ENCODE data around the gene FSIP2. TPM values are rescaled to one million over a fixed set of nuclear protein-coding genes. Genes with fewer than 3 reads are reported as not detected.
A peak's percentile ranks its signal among the peaks of the same experiment; 100 is the strongest.

The FSIP2 gene, protein sequence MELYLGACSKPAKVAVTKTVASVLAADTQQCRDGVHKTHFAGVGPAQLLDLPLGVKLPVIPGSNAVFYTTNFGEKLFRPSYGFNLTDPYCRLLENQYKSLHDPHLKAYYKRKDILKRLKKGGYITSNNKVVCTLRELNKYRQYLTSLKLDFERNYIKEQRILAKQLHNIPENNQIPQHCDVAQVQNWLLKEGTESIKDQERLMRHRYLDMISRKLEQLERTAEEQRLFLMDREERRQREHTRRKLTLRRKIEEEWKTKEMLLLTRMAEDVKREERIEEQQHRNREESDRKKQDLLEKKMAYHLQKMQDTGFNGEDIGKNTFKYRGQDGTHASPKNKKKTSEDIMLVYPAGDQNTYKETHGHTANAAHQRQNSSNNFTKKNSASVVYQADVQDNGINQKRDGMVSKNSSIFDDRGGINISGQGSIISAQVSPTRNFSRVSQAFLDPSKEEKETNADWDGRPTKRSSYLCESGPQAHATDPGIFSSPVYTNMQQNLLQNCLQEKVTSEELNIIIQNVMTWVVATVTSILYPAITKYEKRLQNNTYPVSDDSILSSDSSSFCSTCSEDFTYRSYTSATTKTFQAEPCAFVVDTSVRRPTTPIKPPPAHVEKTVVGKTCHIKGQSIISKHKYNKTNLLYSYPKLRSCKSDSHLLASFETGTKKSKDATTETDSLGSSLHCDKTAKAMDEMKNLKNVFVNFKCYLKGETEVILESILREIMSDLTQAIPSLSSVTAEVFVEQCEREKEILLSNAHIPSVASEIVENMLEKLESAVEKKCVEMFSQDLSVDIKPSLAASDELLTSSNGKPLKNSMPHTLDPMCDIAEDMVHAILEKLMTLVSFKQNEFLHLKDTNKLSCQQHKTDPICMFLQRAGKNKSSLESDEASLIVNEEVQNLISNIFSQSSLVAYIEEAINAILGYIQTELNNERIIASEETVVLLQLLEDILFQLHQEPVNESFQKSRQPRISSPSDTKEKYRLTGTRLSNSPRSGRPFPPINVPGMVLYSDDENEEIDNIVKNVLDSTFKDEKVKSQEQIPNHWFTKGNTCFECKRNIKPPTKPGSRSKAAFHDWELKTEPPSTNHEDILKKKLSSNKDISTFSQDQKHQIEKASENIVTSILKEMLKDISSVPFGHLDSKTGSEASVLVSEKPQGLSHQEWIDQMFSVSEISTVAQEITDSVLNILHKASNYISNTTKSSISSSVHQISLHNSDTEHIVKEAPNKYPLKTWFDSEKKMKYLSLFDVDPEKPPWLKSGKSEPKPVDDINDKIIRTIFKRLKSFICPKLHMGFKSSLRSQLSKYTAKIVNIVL (N-terminal part only)
- total RNA-seq, result under 1 TPM; 0.14 to 0.19 TPM

DNA sequence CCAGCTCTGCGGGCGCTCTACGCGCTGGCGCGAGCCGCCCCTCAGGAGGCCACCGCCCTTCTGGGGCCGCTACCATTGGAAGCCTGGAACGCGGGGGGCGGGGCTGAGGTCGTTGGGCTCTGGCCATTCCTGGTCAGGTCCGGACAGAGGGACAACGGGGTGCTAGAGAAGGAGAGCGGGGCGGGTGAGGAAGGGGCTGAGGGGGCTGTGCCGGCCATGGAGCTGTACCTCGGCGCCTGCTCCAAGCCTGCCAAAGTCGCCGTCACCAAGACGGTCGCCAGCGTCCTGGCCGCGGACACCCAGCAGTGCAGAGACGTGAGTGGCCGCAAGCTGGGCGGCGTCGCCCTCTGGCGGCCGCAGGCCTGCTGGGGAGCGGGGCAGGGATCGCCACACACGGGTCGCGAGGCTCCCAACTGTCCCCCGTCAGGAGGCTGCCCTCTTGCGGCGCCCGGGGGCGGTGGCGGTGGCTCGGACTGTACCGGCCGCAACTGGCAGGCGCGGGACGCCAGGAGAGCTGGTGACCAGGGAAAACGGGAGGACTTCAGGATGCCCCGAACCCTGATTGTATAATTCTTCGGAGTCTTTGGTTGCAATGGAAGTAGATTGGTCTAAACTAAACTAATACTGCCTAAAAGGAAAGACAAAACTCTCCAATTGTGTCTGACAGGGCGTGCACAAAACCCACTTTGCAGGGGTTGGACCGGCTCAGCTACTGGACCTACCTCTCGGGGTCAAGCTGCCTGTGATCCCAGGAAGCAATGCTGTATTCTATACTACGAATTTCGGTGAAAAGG lies at the start of gene FSIP2:
Gene FSIP2 (plus strand): TSS at position 126 of the 794 bp plus-strand sequence. CDS start 91 bp downstream, at position 217.
- DNase-seq, result peak; percentile 59 to 66
- H3K36me3 Mint-ChIP-seq (ENCODE audit: insufficient read depth in 2 of 2), result peaks cover 0 to 3% of the 10 kb centered on the region in 2 donors
- peak; percentile 90 to 97 for ATAC-seq (replicated peaks in 1 of 2)
- H3K27me3 Mint-ChIP-seq (ENCODE audit: low read depth), result peaks cover 17% of the 10 kb centered on the region
- no peaks in the 10 kb centered on the region for H3K4me1 Mint-ChIP-seq (ENCODE audit: low read depth)
- H3K4me3 Mint-ChIP-seq, result peak within 1 kb of the TSS in 1 of 2 donors; percentile 29
- H3K9me3 Mint-ChIP-seq, result peaks cover 3 to 10% of the 10 kb centered on the region in 2 donors
- H3K27ac Mint-ChIP-seq, result no peak within 1 kb of the TSS

DNA sequence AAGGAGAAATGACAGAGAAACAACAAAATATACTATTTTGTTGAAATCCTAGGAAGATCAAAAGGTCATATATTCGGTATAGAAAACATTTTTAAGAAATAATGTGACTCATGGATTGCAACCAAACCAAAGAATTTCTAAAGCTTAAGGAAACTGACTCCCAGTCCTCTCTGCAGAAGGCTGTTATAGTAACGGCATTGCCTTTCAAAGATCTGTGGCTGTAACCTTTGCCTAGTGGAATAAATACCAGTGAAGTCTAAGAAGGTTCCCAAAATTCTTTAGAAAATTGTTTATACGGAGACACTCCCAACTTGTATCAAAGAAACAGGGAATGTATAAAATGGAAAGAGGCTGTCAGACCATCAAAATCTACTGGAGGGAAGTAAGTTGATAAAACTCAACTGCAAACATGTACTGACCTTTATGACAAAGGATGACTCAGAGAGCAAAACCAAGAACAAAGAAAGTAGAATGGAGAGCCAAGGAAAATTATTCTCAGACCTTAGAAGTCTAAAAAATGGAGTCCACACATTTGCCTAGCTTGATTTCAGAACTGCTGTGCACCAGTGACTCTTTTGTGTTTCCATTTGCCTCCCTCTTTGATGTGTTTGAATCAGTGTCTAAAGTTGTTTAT lies 48.6 kb upstream of the FSIP2 start:
- Mint-ChIP-seq H3K9me3 (peaks cover 2 to 3% of the 10 kb centered on the region in 2 donors), H3K27me3 (ENCODE audit: low read depth) (no peaks in the 10 kb centered on the region), H3K4me1 (ENCODE audit: low read depth) (no peaks in the 10 kb centered on the region), H3K36me3 (ENCODE audit: insufficient read depth in 2 of 2) (no peaks in the 10 kb centered on the region), H3K4me3 (no peak overlapping the region), H3K27ac (no peak overlapping the region)
- DNase-seq (no peak), ATAC-seq (replicated peaks in 1 of 2) (no peak)

DNA sequence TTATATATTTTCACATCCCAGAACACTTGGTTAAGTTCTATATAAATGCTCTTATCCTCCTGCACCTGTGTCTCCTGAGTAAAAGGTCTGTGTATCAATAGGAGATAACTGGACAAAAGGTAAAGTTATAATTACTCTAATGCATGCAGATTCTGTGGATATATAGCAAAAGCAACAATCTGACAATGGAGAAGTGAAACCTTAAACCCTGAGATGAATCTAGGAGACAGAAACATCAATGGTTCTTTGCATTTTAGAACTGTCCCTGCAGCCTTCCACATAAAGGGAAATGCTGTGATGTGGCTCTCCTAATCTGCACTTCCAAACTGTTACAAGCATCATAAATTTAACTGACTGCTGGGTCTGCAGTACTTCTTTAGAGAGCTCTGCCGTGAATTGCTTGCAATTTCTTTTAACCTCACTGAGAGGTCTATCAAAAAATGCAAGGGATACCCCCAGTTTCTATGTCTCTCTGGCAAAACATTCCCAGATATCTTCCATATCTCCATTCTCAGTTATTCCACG lies 42.8 kb upstream of the FSIP2 start:
- ATAC-seq (replicated peaks in 1 of 2) (no peak), DNase-seq (no peak)
- Mint-ChIP-seq H3K36me3 (ENCODE audit: insufficient read depth in 2 of 2) (no peaks in the 10 kb centered on the region), H3K27me3 (ENCODE audit: low read depth) (no peaks in the 10 kb centered on the region), H3K27ac (no peak overlapping the region), H3K4me3 (no peak overlapping the region), H3K9me3 (peaks cover 0 to 2% of the 10 kb centered on the region in 2 donors), H3K4me1 (ENCODE audit: low read depth) (no peaks in the 10 kb centered on the region)

DNA sequence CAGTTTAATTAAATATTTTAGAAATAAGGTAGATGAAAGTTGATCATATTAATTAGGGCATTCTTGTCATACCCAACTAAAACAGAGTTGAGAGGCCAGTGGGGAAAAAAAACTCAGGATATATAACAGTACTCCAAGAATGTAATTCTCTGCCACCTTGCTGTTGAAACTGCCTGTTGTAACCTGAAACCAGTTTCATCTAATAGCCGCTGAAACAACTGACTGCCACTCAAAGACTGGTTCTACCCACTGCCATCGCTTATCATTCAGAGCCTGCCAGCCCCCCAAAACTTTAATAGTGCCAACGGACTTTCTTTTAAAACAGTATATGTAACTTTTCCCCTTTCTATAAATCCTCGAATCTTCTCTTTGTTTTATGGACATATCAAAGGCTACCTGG lies 37.7 kb upstream of the FSIP2 start:
- DNase-seq (no peak), ATAC-seq (replicated peaks in 1 of 2) (no peak)
- Mint-ChIP-seq H3K4me3 (no peak overlapping the region), H3K36me3 (ENCODE audit: insufficient read depth in 2 of 2) (no peaks in the 10 kb centered on the region), H3K4me1 (ENCODE audit: low read depth) (no peaks in the 10 kb centered on the region), H3K27ac (no peak overlapping the region), H3K9me3 (no peaks in the 10 kb centered on the region), H3K27me3 (ENCODE audit: low read depth) (no peaks in the 10 kb centered on the region)

DNA sequence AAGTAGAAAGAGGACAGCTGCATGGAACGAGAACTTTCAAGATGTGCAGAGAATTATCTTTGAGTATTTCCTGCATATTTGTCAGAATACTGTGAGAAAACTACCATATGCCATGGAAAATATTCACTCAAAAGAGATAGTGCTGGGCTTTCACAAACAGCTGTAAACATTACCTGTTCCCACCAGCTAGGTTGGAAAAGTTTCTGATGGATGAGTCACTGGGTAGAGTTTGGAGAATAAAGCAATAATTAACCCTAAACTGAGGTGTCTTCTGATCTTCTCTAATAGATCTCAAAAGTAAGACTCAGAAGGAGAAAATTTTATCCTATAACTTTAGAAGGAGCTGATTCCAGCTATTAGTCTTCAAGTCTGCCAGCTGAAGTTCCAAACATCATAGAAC lies 3.9 kb upstream of the FSIP2 start:
- Mint-ChIP-seq H3K4me1 (ENCODE audit: low read depth) (no peaks in the 10 kb centered on the region), H3K9me3 (peaks cover 3 to 10% of the 10 kb centered on the region in 2 donors)
- ATAC-seq (replicated peaks in 1 of 2), result no peak

DNA sequence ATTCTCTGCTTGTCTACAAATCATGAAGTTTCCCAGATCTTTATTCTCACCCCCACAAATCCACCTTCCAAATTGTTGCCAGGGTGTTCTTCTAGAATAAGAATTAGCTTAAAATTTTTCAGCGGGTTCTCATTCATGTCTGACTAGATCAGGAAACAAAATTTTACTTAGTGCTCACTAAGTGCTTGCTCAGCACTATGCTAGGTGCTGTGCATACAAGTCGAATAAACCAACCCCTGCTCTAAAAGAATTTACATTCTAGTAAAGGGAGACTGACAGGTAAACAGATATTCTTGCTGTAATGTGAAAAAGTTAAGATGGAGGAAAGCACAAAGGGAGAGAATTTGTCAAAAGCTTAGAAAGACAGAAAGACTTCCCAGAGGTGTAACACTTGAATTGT lies 2.4 kb upstream of the FSIP2 start:
- ATAC-seq (replicated peaks in 1 of 2) (no peak), DNase-seq (no peak)
- Mint-ChIP-seq H3K4me3 (no peak overlapping the region), H3K36me3 (ENCODE audit: insufficient read depth in 2 of 2) (peaks cover 0 to 3% of the 10 kb centered on the region in 2 donors), H3K27me3 (ENCODE audit: low read depth) (peaks cover 17% of the 10 kb centered on the region), H3K27ac (no peak overlapping the region), H3K9me3 (peaks cover 3 to 10% of the 10 kb centered on the region in 2 donors), H3K4me1 (ENCODE audit: low read depth) (no peaks in the 10 kb centered on the region)

More for the DNA sequence above, 3.9 kb upstream of the FSIP2 start:
- no peak for DNase-seq
- Mint-ChIP-seq H3K36me3 (ENCODE audit: insufficient read depth in 2 of 2) (peaks cover 0 to 3% of the 10 kb centered on the region in 2 donors), H3K27me3 (ENCODE audit: low read depth) (peaks cover 17% of the 10 kb centered on the region), H3K4me3 (no peak overlapping the region), H3K27ac (no peak overlapping the region)

DNA sequence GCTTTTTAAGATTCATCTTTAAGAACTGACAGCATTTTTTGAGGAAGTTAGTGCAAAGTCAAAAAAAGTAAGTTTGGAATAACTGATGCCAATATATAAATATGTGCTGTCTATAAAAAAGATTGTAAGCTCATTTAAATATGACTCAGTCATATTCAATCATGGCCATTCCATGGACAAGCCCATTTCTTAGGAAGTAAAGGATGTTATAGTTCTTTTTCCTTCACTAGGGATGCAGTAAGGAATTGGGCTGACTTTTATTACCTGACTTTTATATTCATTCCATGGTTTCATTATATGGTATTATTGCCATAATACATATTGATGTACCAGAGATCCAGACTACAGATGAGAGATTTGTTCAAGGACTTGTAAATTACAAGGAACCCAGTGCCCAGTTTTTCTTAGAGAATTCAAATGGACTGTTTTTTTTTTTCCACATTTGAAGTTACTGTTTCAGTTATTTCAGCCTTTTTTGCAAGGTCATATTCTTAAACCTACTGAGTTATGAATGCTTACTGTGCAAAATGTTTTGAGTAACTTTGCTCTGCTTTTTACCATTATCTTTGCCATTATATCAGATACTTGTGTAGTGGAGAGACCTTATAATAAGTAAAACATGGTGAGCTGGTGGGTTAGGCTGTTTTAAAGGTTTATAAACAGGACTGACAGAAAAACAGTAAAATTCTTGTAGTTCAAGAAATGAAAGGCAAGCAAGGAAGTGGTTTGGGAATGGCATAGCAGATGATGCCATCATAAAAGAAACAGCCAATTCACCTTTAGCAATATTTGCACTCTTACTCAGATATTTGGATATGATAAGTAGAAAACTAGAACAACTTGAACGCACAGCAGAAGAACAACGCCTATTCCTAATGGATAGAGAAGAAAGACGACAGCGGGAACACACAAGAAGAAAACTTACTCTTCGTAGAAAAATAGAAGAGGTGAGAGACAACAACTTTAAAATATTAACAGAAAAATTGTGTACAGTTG lies 7.6 kb downstream of the FSIP2 start:
- H3K4me1 Mint-ChIP-seq (ENCODE audit: low read depth), result no peaks in the 10 kb centered on the region
- ATAC-seq (replicated peaks in 1 of 2), result no peak
- H3K4me3 Mint-ChIP-seq, result no peak overlapping the region
- H3K27ac Mint-ChIP-seq, result no peak overlapping the region
- H3K27me3 Mint-ChIP-seq (ENCODE audit: low read depth), result no peaks in the 10 kb centered on the region
- H3K9me3 Mint-ChIP-seq, result peaks cover 4% of the 10 kb centered on the region in 2 donors
- no peaks in the 10 kb centered on the region for H3K36me3 Mint-ChIP-seq (ENCODE audit: insufficient read depth in 2 of 2)
- no peak for DNase-seq

DNA sequence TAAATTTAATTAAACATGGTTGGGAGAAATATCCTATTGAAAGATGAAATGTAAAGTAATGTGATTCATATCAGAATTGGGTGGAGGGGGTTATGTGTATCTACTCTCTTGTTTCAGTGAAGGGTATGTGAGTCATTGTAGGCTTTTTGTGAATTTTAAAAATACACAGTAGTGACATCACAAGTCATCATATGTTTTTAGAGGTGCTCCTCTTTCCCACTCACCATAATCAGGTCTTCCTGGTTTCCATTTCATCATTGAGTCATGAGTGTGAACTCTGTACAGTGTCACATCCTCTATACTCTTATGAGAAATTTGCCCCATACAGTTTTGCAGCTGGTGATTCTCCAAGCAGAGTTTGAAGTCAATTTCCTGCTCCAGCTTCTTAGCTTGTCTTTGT lies 18.8 kb downstream of the FSIP2 start:
- peak; percentile 49 to 51 for ATAC-seq (replicated peaks in 1 of 2)
- Mint-ChIP-seq H3K27ac (no peak overlapping the region), H3K4me3 (no peak overlapping the region)

DNA sequence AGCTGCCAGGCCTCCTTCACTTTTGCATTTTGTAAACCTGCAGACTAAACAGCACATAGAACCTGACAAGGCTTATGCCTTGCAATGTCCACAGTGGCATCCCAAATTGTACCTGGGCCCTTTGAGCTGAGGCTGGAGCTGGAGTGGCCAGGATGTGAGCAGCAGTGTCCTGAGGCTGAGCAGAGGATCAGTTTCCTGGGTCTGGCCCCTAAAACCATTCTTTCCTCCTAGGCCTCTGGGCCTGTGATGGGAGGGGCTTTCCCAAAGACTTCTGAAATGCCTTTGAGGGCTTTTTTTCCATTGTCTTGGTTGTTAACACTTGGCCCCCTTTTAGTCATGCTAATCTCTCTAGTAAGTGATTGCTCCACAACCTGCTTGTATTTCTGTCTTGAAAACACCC lies 32.8 kb downstream of the FSIP2 start:
- no peaks in the 10 kb centered on the region for H3K27me3 Mint-ChIP-seq (ENCODE audit: low read depth)
- ATAC-seq (replicated peaks in 1 of 2), result no peak
- no peak for DNase-seq
- peaks cover 0 to 18% of the 10 kb centered on the region in 2 donors for H3K36me3 Mint-ChIP-seq (ENCODE audit: insufficient read depth in 2 of 2)
- H3K4me3 Mint-ChIP-seq, result no peak overlapping the region
- H3K4me1 Mint-ChIP-seq (ENCODE audit: low read depth), result no peaks in the 10 kb centered on the region
- H3K9me3 Mint-ChIP-seq, result peaks cover 20 to 28% of the 10 kb centered on the region in 2 donors
- H3K27ac Mint-ChIP-seq, result no peak overlapping the region

More for the DNA sequence above, 18.8 kb downstream of the FSIP2 start:
- H3K4me1 Mint-ChIP-seq (ENCODE audit: low read depth), result no peaks in the 10 kb centered on the region
- DNase-seq, result no peak
- no peaks in the 10 kb centered on the region for H3K27me3 Mint-ChIP-seq (ENCODE audit: low read depth)
- no peaks in the 10 kb centered on the region for H3K36me3 Mint-ChIP-seq (ENCODE audit: insufficient read depth in 2 of 2)
- peaks cover 0 to 5% of the 10 kb centered on the region in 2 donors for H3K9me3 Mint-ChIP-seq

DNA sequence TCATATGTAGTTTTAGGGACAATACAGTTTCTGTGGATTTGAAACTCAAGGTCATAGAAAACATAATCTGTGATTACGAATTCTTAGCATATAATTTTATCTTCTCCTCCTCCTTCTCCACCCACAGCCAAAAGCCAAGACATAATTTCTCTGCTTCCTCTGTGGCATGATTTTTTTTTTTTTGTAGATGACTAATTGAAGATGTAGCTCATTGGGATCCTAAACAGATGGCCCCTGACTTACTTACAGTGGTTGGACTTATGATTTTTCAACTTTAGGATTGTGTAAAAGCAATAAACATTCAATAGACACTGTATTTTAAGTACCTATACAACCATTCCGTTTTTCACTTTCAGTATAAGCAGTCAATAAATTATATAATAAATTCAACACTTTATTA lies 42.3 kb downstream of the FSIP2 start:
- peaks cover 0 to 2% of the 10 kb centered on the region in 2 donors for H3K9me3 Mint-ChIP-seq
- no peak for ATAC-seq (replicated peaks in 1 of 2)

More for the DNA sequence above, 42.3 kb downstream of the FSIP2 start:
- no peak overlapping the region for H3K4me3 Mint-ChIP-seq
- no peaks in the 10 kb centered on the region for H3K27me3 Mint-ChIP-seq (ENCODE audit: low read depth)
- no peaks in the 10 kb centered on the region for H3K4me1 Mint-ChIP-seq (ENCODE audit: low read depth)
- no peak for DNase-seq
- H3K27ac Mint-ChIP-seq, result no peak overlapping the region
- H3K36me3 Mint-ChIP-seq (ENCODE audit: insufficient read depth in 2 of 2), result peaks cover 0 to 2% of the 10 kb centered on the region in 2 donors

Measured in activated T-cell treated with anti-CD3 and anti-CD28 coated beads, Interleukin-2, amount 50 U/mL, for 72 hours (primary cell).